Measurements from ENCODE around the gene FAM234B. TPM values are rescaled to one million over a fixed set of nuclear protein-coding genes. Genes with fewer than 3 reads are reported as not detected.

Gene FAM234B
- polyA plus RNA-seq, 1 donor (not counting 4 experiments of a cell fraction or from before 2014, with no cell fraction given), result 4.5 TPM

DNA sequence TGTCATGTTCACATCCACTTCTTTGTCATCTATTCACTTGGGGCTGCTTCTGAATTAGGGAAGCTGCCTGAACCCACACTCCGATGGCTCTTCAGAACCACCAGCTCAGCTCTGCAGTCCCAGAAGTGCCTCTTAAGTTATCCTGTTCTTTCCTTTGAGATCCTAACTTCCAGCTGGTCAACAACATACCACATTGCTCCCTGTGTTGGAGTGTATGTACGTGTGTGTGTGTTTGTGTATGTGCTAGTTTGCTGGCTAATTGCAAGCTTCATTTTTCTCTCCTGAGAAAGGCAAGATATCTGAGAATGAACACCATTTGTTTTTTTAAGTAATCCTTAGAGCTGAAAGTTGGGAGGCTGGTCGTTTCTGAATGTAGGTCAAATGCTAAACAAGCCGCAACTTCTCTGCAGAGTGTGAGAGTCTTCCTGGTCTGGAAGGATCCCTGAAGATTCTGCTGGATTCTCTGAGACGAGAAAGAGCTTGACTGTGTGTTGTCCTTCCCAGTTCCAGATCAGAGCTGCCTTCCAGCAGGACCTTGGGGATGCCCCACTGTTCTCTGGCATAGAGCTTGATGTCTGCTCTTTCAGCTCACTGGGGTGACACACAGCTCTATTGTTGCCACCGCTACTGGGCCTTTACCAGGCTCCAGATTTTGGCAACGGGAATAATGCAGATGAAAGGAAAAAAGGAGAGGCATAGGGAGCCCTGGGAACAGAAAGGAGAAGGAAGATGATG, 58.4 kb downstream of the FAM234B start:
- Histone ChIP-seq H2AFZ (ENCODE audit: control insufficient read depth, low read length) (peak overlapping the region; percentile 14), H3K9me1 (ENCODE audit: control insufficient read depth, extremely low read depth, insufficient read depth, low read length) (no peaks in the 10 kb centered on the region), H3K27ac (ENCODE audit: control insufficient read depth, insufficient read depth, low read length) (peak overlapping the region; percentile 99), H3K27me3 (ENCODE audit: control insufficient read depth, extremely low read depth, insufficient read depth, low read length) (no peaks in the 10 kb centered on the region), H3K9ac (ENCODE audit: control insufficient read depth, extremely low read depth, insufficient read depth, low read length) (no peak overlapping the region), H3K4me1 (ENCODE audit: control insufficient read depth, extremely low read depth, insufficient read depth, low read length) (peaks cover 47% of the 10 kb centered on the region), H3K4me3 (ENCODE audit: control insufficient read depth in 2 of 3, extremely low read depth in 1 of 3, insufficient read depth in 2 of 3, low read depth in 1 of 3, low read length in 3 of 3) (no peak overlapping the region), H3K36me3 (ENCODE audit: control insufficient read depth in 2 of 2, extremely low read depth in 1 of 2, insufficient read depth in 2 of 2, low read length in 2 of 2) (no peaks in the 10 kb centered on the region), H3K79me2 (ENCODE audit: control insufficient read depth, insufficient read depth, low read length) (no peaks in the 10 kb centered on the region), H4K20me1 (ENCODE audit: control insufficient read depth, extremely low read depth, insufficient read depth, low read length) (no peaks in the 10 kb centered on the region), H3K9me3 (ENCODE audit: control insufficient read depth, low read depth, low read length) (no peaks in the 10 kb centered on the region), H3K4me2 (ENCODE audit: control insufficient read depth, extremely low read depth, insufficient read depth, low read depth, low read length) (no peak overlapping the region)
- FAIRE-seq (peak; percentile 48), DNase-seq (ENCODE audit: low read depth, low spot score) (no peak)
- TF ChIP-seq EZH2 (IDR thresholded peaks at IDR 0.05; ENCODE audit: low read length), result no peak
- TF ChIP-seq, protein P1, sequence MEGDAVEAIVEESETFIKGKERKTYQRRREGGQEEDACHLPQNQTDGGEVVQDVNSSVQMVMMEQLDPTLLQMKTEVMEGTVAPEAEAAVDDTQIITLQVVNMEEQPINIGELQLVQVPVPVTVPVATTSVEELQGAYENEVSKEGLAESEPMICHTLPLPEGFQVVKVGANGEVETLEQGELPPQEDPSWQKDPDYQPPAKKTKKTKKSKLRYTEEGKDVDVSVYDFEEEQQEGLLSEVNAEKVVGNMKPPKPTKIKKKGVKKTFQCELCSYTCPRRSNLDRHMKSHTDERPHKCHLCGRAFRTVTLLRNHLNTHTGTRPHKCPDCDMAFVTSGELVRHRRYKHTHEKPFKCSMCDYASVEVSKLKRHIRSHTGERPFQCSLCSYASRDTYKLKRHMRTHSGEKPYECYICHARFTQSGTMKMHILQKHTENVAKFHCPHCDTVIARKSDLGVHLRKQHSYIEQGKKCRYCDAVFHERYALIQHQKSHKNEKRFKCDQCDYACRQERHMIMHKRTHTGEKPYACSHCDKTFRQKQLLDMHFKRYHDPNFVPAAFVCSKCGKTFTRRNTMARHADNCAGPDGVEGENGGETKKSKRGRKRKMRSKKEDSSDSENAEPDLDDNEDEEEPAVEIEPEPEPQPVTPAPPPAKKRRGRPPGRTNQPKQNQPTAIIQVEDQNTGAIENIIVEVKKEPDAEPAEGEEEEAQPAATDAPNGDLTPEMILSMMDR (optimal IDR thresholded peaks at IDR 0.05 in 1 of 3, IDR thresholded peaks at IDR 0.05 in 1 of 3, conservative IDR thresholded peaks at IDR 0.05 in 1 of 3; ENCODE audit: extremely low read depth in 1 of 3, insufficient read depth in 2 of 3, low read length in 3 of 3), result no peak
- dilution Hi-C loops (cut with MboI; ENCODE audit: extremely low pct_ligation_motif_present, low sequenced_read_pairs), result no loop called here

GRCh38 chr12:13103391-13104033, 59.3 kb downstream of the FAM234B start, which contains the start of gene GSG1:
GSG1 (minus strand) TSS chr12:13103667; CDS start chr12:13103512, 155 bp downstream.
- peak within 1 kb of the TSS; percentile 99 for H3K27ac ChIP-seq (ENCODE audit: control insufficient read depth, insufficient read depth, low read length)
- peaks cover 44% of the 10 kb centered on the region for H3K4me1 ChIP-seq (ENCODE audit: control insufficient read depth, extremely low read depth, insufficient read depth, low read length)
- H3K36me3 ChIP-seq (ENCODE audit: control insufficient read depth in 2 of 2, extremely low read depth in 1 of 2, insufficient read depth in 2 of 2, low read length in 2 of 2), result no peaks in the 10 kb centered on the region
- no peaks in the 10 kb centered on the region for H3K9me3 ChIP-seq (ENCODE audit: control insufficient read depth, low read depth, low read length)
- DNase-seq (ENCODE audit: low read depth, low spot score), result no peak
- peak within 1 kb of the TSS; percentile 14 for H2AFZ ChIP-seq (ENCODE audit: control insufficient read depth, low read length)
- H3K4me3 ChIP-seq (ENCODE audit: control insufficient read depth in 2 of 3, extremely low read depth in 1 of 3, insufficient read depth in 2 of 3, low read depth in 1 of 3, low read length in 3 of 3), result no peak within 1 kb of the TSS
- no peaks in the 10 kb centered on the region for H4K20me1 ChIP-seq (ENCODE audit: control insufficient read depth, extremely low read depth, insufficient read depth, low read length)
- dilution Hi-C loops (cut with MboI; ENCODE audit: extremely low pct_ligation_motif_present, low sequenced_read_pairs), result no loop called here
- H3K4me2 ChIP-seq (ENCODE audit: control insufficient read depth, extremely low read depth, insufficient read depth, low read depth, low read length), result no peak within 1 kb of the TSS
- FAIRE-seq, result no peak
- no peak for TF ChIP-seq EZH2 (IDR thresholded peaks at IDR 0.05; ENCODE audit: low read length)
- TF ChIP-seq, protein P1 (optimal IDR thresholded peaks at IDR 0.05 in 1 of 3, IDR thresholded peaks at IDR 0.05 in 1 of 3, conservative IDR thresholded peaks at IDR 0.05 in 1 of 3; ENCODE audit: extremely low read depth in 1 of 3, insufficient read depth in 2 of 3, low read length in 3 of 3), result no peak
- no peaks in the 10 kb centered on the region for H3K79me2 ChIP-seq (ENCODE audit: control insufficient read depth, insufficient read depth, low read length)
- H3K9ac ChIP-seq (ENCODE audit: control insufficient read depth, extremely low read depth, insufficient read depth, low read length), result no peak within 1 kb of the TSS
- no peaks in the 10 kb centered on the region for H3K27me3 ChIP-seq (ENCODE audit: control insufficient read depth, extremely low read depth, insufficient read depth, low read length)
- no peaks in the 10 kb centered on the region for H3K9me1 ChIP-seq (ENCODE audit: control insufficient read depth, extremely low read depth, insufficient read depth, low read length)
